Lung (tissue), 12 donors: ENCODE measurements around the gene GEMIN4. TPM values are rescaled to one million over a fixed set of nuclear protein-coding genes. Genes with fewer than 3 reads are reported as not detected.
A peak's percentile ranks its signal among the peaks of the same experiment; 100 is the strongest.

Experiments
- ATAC-seq: fragments of 200-7000 bp; cut with Tn5 transposase; one replicate; pipeline ENCODE4 v1.9.1; 2020; ENCODE audit warnings: moderate number of reproducible peaks; ENCODE audit not compliant: insufficient read depth, low FRiP score
- DNase-seq, 3 donors: peaks; one replicate each; pipeline ENCODE4 v3.0.0-alpha.2; 2013 to 2017
- H3K27ac ChIP-seq, 2 donors: one replicate each; pipeline ENCODE4 v1.5.1; 2013; ENCODE audit warnings: mild to moderate bottlenecking in 2 of 2, moderate library complexity in 2 of 2, control low read depth in 1 of 2, inconsistent platforms in 1 of 2, low read depth in 1 of 2, low read length in 1 of 2
- H3K27me3 ChIP-seq, 3 donors: one replicate each; pipeline ENCODE4 v1.5.1; 2013; ENCODE audit warnings: low read length in 2 of 3; ENCODE audit not compliant: control insufficient read depth in 3 of 3, insufficient read depth in 3 of 3
- H3K36me3 ChIP-seq, 4 donors: one replicate each; pipeline ENCODE4 v1.5.1; 2013; ENCODE audit warnings: low read length in 4 of 4, mild to moderate bottlenecking in 1 of 4, moderate library complexity in 1 of 4; ENCODE audit not compliant: control insufficient read depth in 4 of 4, insufficient read depth in 4 of 4
- H3K4me1 ChIP-seq, 5 donors: one replicate each; pipeline ENCODE4 v1.5.1; 2013; ENCODE audit warnings: low read length in 5 of 5, mild to moderate bottlenecking in 2 of 5, moderate library complexity in 1 of 5; ENCODE audit not compliant: control insufficient read depth in 5 of 5, insufficient read depth in 5 of 5
- H3K4me3 ChIP-seq: one replicate; pipeline ENCODE4 v1.5.1; 2013; ENCODE audit warnings: mild to moderate bottlenecking, control low read depth, moderate library complexity
- H3K9ac ChIP-seq, 2 donors: one replicate each; pipeline ENCODE4 v1.5.1; 2013; ENCODE audit warnings: low read length in 2 of 2, control low read depth in 1 of 2; ENCODE audit not compliant: insufficient read depth in 1 of 2
- H3K9me3 ChIP-seq, 4 donors: one replicate each; pipeline ENCODE4 v1.5.1; 2013; ENCODE audit warnings: low read length in 3 of 4, mild to moderate bottlenecking in 1 of 4, moderate library complexity in 1 of 4; ENCODE audit not compliant: control insufficient read depth in 4 of 4, insufficient read depth in 3 of 4
- WGBS, 2 donors: extraction: QIAGEN DNeasy Blood & Tissue Kit; methylation state at CpG; one replicate each; pipeline ENCODE4 v1.1.7; 2013; 5-methylcytosine and 5-hydroxymethylcytosine counted together
- polyA plus RNA-seq, 2 donors: library from polyadenylated mRNA; stranded (reverse); fragments of 200-250 nt; gene quantifications; one replicate each; pipeline ENCODE4 v1.2.1, GENCODE V29; 2013
- total RNA-seq, 2 donors: library from RNA; depleted of rRNA in 1 of 2; stranded (reverse); fragments of >200 nt in 1 of 2; gene quantifications; one replicate each; pipeline ENCODE4 v1.2.1, GENCODE V29; 2014 to 2021
- TF ChIP-seq, protein P1 (sequence below): IDR thresholded peaks from 2 replicates; pipeline ENCODE4 v1.5.1; 2012; ENCODE audit warnings: mild to moderate bottlenecking; ENCODE audit errors: control extremely low read depth, extremely low read depth
- donor health status: control.
- donor health status: control.
- donor health status: Bipolar disorder and iron deficiency.
- donor health status: healthy.
- donor health status: DM: yes; HTN: yes; CAD: no.

The GEMIN4 gene
- total and polyA plus RNA-seq, 4 donors = 8.5 to 21.7 (median 14.2) TPM

DNA sequence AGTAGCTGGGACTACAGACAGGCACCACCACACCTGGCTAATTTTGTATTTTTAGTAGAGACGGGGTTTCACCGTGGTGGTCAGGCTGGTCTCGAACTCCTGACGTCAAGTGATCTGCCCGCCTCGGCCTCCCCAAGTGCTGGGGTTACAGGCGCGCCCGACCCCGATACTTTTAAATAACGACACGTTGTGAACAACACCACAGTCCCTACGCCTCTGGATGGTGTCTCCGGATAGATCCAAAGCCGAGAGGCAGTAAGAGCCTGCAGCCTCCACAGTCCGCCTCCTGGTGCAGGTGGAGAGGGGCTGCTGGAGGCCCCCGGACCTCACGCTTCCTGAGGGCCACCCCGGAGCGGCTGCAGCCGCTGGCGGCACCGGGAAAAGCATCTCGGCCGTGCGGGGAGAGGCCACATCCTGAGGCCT, 20.4 kb downstream of the GEMIN4 start:
- ATAC-seq = no peak
- 15% methylated on average over 26 of the region's 26 CpGs for WGBS, 2 donors
- peak overlapping the region; percentile 62 to 80 for H3K27ac ChIP-seq

DNA sequence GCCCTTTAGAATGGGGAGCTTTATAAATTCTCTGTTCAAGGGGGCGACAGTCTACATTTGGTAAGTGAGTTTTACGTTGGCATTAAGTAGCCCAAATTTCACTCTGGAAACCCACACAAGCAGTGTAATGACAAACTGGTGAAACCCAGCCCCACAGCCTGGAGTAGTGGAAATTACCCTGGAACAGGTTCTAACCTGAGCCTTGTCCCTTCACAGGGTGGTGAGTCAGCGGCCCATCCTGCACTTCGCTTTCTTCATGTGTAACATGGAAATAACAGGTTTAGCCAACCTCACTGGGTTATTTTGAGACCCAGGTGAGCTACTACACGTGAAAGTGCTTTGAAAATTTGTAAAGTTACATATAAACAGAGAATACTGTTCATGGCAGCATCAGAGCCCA, 23.2 kb downstream of the GEMIN4 start:
- peaks cover 0 to 16% (median 8%) of the 10 kb centered on the region in 5 donors for H3K4me1 ChIP-seq
- ATAC-seq = no peak
- TF ChIP-seq, protein P1, sequence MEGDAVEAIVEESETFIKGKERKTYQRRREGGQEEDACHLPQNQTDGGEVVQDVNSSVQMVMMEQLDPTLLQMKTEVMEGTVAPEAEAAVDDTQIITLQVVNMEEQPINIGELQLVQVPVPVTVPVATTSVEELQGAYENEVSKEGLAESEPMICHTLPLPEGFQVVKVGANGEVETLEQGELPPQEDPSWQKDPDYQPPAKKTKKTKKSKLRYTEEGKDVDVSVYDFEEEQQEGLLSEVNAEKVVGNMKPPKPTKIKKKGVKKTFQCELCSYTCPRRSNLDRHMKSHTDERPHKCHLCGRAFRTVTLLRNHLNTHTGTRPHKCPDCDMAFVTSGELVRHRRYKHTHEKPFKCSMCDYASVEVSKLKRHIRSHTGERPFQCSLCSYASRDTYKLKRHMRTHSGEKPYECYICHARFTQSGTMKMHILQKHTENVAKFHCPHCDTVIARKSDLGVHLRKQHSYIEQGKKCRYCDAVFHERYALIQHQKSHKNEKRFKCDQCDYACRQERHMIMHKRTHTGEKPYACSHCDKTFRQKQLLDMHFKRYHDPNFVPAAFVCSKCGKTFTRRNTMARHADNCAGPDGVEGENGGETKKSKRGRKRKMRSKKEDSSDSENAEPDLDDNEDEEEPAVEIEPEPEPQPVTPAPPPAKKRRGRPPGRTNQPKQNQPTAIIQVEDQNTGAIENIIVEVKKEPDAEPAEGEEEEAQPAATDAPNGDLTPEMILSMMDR = no peak
- H3K4me3 ChIP-seq = no peak overlapping the region
- H3K27ac ChIP-seq = no peak overlapping the region
- no peak for DNase-seq
- peaks cover 0 to 4% (median 0%) of the 10 kb centered on the region in 4 donors for H3K36me3 ChIP-seq
- 76 to 96% methylated on average over 5 of the region's 5 CpGs for WGBS, 2 donors
- H3K27me3 ChIP-seq = no peaks in the 10 kb centered on the region
- no peak overlapping the region for H3K9ac ChIP-seq
- no peaks in the 10 kb centered on the region for H3K9me3 ChIP-seq

More for the DNA sequence above, 20.4 kb downstream of the GEMIN4 start:
- H3K27me3 ChIP-seq = no peaks in the 10 kb centered on the region
- no peak for DNase-seq
- peaks cover 0 to 4% (median 0%) of the 10 kb centered on the region in 4 donors for H3K36me3 ChIP-seq
- H3K9ac ChIP-seq = no peak overlapping the region
- H3K4me1 ChIP-seq = peaks cover 0 to 11% (median 5%) of the 10 kb centered on the region in 5 donors
- TF ChIP-seq, protein P1 = no peak
- H3K9me3 ChIP-seq = no peaks in the 10 kb centered on the region
- peak overlapping the region; percentile 77 for H3K4me3 ChIP-seq

DNA sequence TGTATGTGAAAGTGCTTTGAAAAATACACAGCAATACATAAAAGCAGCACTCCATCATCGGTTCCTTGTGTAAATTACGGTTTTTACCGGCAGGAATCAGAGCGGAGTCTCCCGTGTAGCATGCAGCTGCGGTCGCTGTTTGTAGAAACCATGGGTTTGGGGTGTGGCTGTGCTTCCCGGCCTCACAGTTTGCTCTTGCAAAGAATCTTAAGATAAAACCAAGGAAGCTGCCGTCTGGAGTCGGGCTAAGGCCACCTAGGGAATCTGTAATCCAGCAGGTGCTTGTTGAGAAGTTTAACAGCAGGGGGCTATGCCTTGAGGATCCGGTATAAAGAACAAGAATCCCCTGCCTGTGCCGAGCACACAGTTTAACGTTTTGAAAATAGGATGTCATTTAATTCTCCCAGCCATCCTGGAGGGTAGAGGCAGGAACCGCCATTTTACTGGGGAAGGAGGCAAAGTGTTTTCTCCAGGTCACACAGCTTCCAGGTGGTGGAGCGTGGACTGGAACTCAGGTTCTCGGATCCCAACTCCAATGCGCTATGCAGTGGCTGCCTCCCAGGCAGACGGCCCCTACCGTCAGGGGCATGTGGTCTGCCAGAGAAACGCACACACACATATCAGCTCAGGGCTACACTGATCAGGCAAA, 25.7 kb downstream of the GEMIN4 start:
- WGBS, 2 donors = 58 to 59% methylated on average over 20 of the region's 20 CpGs
- no peaks in the 10 kb centered on the region for H3K9me3 ChIP-seq
- peaks cover 0 to 8% (median 0%) of the 10 kb centered on the region in 5 donors for H3K4me1 ChIP-seq
- H3K9ac ChIP-seq = peak overlapping the region; percentile 17 to 50
- DNase-seq (peak in 2 of 3 donors; percentile 41 to 61), ATAC-seq (peak; percentile 8)
- no peak overlapping the region for H3K4me3 ChIP-seq
- H3K36me3 ChIP-seq = peaks cover 0 to 4% (median 0%) of the 10 kb centered on the region in 4 donors
- H3K27me3 ChIP-seq = no peaks in the 10 kb centered on the region
- TF ChIP-seq, protein P1 = no peak
- H3K27ac ChIP-seq = peak overlapping the region in 1 of 2 donors; percentile 14
